ENCODE data around the gene OTUB2.

Gene OTUB2

GRCh38 chr14:94026173-94026888, at the start of gene OTUB2:
Gene OTUB2, plus strand, starts transcription at chr14:94026340. Its CDS starts 198 bp downstream, at chr14:94026538.
- peak; percentile 96 for DNase-seq (ENCODE audit: low read depth)

GRCh38 chr14:93976477-93977057, 49.6 kb upstream of the OTUB2 start, which contains the start of gene ASB2:
Gene ASB2, minus strand, starts transcription at chr14:93976570. Its CDS starts 12,031 bp downstream, at chr14:93964539.
- DNase-seq (ENCODE audit: low read depth), result no peak

GRCh38 chr14:93977171-93977570, 49.0 kb upstream of the OTUB2 start:
- no peak for DNase-seq (ENCODE audit: low read depth)

GRCh38 chr14:93977790-93978581, 48.2 kb upstream of the OTUB2 start:
- DNase-seq (ENCODE audit: low read depth), result no peak

- no peak for DNase-seq (ENCODE audit: low read depth)
These were observed 47.4 kb upstream of the OTUB2 start for GRCh38 chr14:93978735-93979134.

GRCh38 chr14:93980456-93981201, 45.5 kb upstream of the OTUB2 start:
- DNase-seq (ENCODE audit: low read depth), result no peak

GRCh38 chr14:93981316-93982229, 44.6 kb upstream of the OTUB2 start:
- DNase-seq (ENCODE audit: low read depth), result no peak

GRCh38 chr14:93982230-93983007, 43.7 kb upstream of the OTUB2 start:
- no peak for DNase-seq (ENCODE audit: low read depth)

GRCh38 chr14:93984070-93984469, 42.1 kb upstream of the OTUB2 start:
- DNase-seq (ENCODE audit: low read depth), result no peak

- no peak for DNase-seq (ENCODE audit: low read depth)
These were observed 41.1 kb upstream of the OTUB2 start for GRCh38 chr14:93984987-93985410.

GRCh38 chr14:93986955-93987354, 39.2 kb upstream of the OTUB2 start:
- no peak for DNase-seq (ENCODE audit: low read depth)

- no peak for DNase-seq (ENCODE audit: low read depth)
These were observed 38.8 kb upstream of the OTUB2 start for GRCh38 chr14:93987376-93987775.

GRCh38 chr14:93987815-93988476, 38.2 kb upstream of the OTUB2 start:
- no peak for DNase-seq (ENCODE audit: low read depth)

- no peak for DNase-seq (ENCODE audit: low read depth)
These were observed 36.2 kb upstream of the OTUB2 start for GRCh38 chr14:93989939-93990338.

GRCh38 chr14:93991212-93991611, 34.9 kb upstream of the OTUB2 start:
- DNase-seq (ENCODE audit: low read depth), result no peak

GRCh38 chr14:93991649-93992048, 34.5 kb upstream of the OTUB2 start:
- no peak for DNase-seq (ENCODE audit: low read depth)

GRCh38 chr14:93993382-93993781, 32.8 kb upstream of the OTUB2 start:
- no peak for DNase-seq (ENCODE audit: low read depth)

- no peak for DNase-seq (ENCODE audit: low read depth)
These were observed 31.0 kb upstream of the OTUB2 start for GRCh38 chr14:93994919-93995682.

GRCh38 chr14:93996130-93996695, 29.9 kb upstream of the OTUB2 start:
- DNase-seq (ENCODE audit: low read depth), result no peak
